Mesenchymal stem cell (in vitro differentiated cells and primary cell): ENCODE results near the gene C14orf132.

ENCODE experiments used
- DNase-seq: peaks from one replicate; pipeline ENCODE4 v3.0.0-alpha.2; 2013
- H2AFZ ChIP-seq: one replicate; pipeline ENCODE4 v1.6.1; 2013; ENCODE audit warnings: low read depth, mild to moderate bottlenecking, control low read depth, inconsistent platforms, low read length, moderate library complexity
- H2AK5ac ChIP-seq: 2 replicates; pipeline ENCODE4 v1.6.1; 2013; ENCODE audit warnings: low read length, moderate library complexity, mild to moderate bottlenecking, inconsistent platforms; ENCODE audit not compliant: severe bottlenecking
- H2BK120ac ChIP-seq: one replicate; pipeline ENCODE4 v1.6.1; 2013; ENCODE audit warnings: low read depth, mild to moderate bottlenecking, inconsistent platforms, low read length, moderate library complexity
- H2BK12ac ChIP-seq, 2 experiments: one replicate each; pipeline ENCODE4 v1.6.1; 2013; ENCODE audit warnings: inconsistent platforms in 2 of 2, low read length in 2 of 2, mild to moderate bottlenecking in 2 of 2, moderate library complexity in 2 of 2, control low read depth in 1 of 2
- H2BK15ac ChIP-seq: one replicate; pipeline ENCODE4 v1.6.1; 2013; ENCODE audit warnings: mild to moderate bottlenecking, low read depth, inconsistent platforms; ENCODE audit not compliant: poor library complexity, severe bottlenecking
- H2BK5ac ChIP-seq: 2 replicates; pipeline ENCODE4 v1.6.1; 2013; ENCODE audit warnings: low read depth, mild to moderate bottlenecking, low read length, control low read depth, inconsistent platforms; ENCODE audit not compliant: poor library complexity, severe bottlenecking
- H3K14ac ChIP-seq, 2 experiments: one replicate each; pipeline ENCODE4 v1.6.1; 2013; ENCODE audit warnings: inconsistent platforms in 2 of 2, low read length in 2 of 2, control low read depth in 1 of 2, mild to moderate bottlenecking in 1 of 2, moderate library complexity in 1 of 2
- H3K18ac ChIP-seq, 2 experiments: one replicate each; pipeline ENCODE4 v1.6.1; 2013; ENCODE audit warnings: inconsistent platforms in 2 of 2, low read length in 2 of 2, control low read depth in 1 of 2, low read depth in 1 of 2, mild to moderate bottlenecking in 1 of 2
- H3K23ac ChIP-seq, 2 experiments: one replicate each; pipeline ENCODE4 v1.6.1; 2013; ENCODE audit warnings: inconsistent platforms in 2 of 2, low read length in 2 of 2, mild to moderate bottlenecking in 2 of 2, moderate library complexity in 2 of 2, control low read depth in 1 of 2
- H3K27ac ChIP-seq: 2 replicates; pipeline ENCODE4 v1.5.1; 2013; ENCODE audit warnings: mild to moderate bottlenecking, moderate library complexity, low read length, control low read depth, inconsistent platforms; ENCODE audit not compliant: poor library complexity, severe bottlenecking
- H3K27me3 ChIP-seq, 2 experiments: 2 replicates each; pipeline versions ENCODE4 v1.6.1 to v1.7.0; 2013; ENCODE audit warnings: low read length in 2 of 2, mild to moderate bottlenecking in 2 of 2, moderate library complexity in 2 of 2, control low read depth in 1 of 2, inconsistent platforms in 1 of 2; ENCODE audit not compliant: control insufficient read depth in 1 of 2, insufficient read depth in 1 of 2
- H3K36me3 ChIP-seq, 2 experiments: 2 replicates each; pipeline versions ENCODE4 v1.6.1 to v1.7.0; 2013; ENCODE audit warnings: low read length in 2 of 2, control low read depth in 1 of 2, inconsistent platforms in 1 of 2, low read depth in 1 of 2, mild to moderate bottlenecking in 1 of 2; ENCODE audit not compliant: insufficient read depth in 2 of 2, control insufficient read depth in 1 of 2
- H3K4ac ChIP-seq, 2 experiments: one replicate each; pipeline ENCODE4 v1.6.1; 2013; ENCODE audit warnings: inconsistent platforms in 2 of 2, low read length in 2 of 2, mild to moderate bottlenecking in 2 of 2, moderate library complexity in 2 of 2, control low read depth in 1 of 2, low read depth in 1 of 2
- H3K4me1 ChIP-seq: 2 replicates; pipeline ENCODE4 v1.6.1; 2013; ENCODE audit warnings: low read depth, low read length, control low read depth; ENCODE audit not compliant: control insufficient read depth, insufficient read depth
- H3K4me2 ChIP-seq: 2 replicates; pipeline ENCODE4 v1.6.1; 2013; ENCODE audit warnings: low read length, mild to moderate bottlenecking, inconsistent platforms; ENCODE audit not compliant: poor library complexity, severe bottlenecking
- H3K4me3 ChIP-seq, 2 experiments: 2 replicates each; pipeline versions ENCODE4 v1.5.1 to v1.7.0; 2013; ENCODE audit warnings: low read length in 2 of 2, mild to moderate bottlenecking in 2 of 2, control low read depth in 1 of 2, low read depth in 1 of 2; ENCODE audit not compliant: insufficient read depth in 1 of 2
- H3K79me1 ChIP-seq: replicated peaks from 2 replicates; pipeline ENCODE4 v1.6.1; 2013; ENCODE audit warnings: mild to moderate bottlenecking, control low read depth, low read length, inconsistent platforms; ENCODE audit not compliant: poor library complexity, severe bottlenecking
- H3K9ac ChIP-seq: 2 replicates; pipeline ENCODE4 v1.7.0; 2013; ENCODE audit warnings: mild to moderate bottlenecking, low read length, moderate library complexity
- H3K9me3 ChIP-seq: 2 replicates; pipeline ENCODE4 v1.7.0; 2013; ENCODE audit warnings: mild to moderate bottlenecking, low read length; ENCODE audit not compliant: control insufficient read depth
- H4K8ac ChIP-seq: one replicate; pipeline ENCODE4 v1.6.1; 2013; ENCODE audit warnings: inconsistent platforms, mild to moderate bottlenecking, low read length, moderate library complexity
- H4K91ac ChIP-seq: one replicate; pipeline ENCODE4 v1.6.1; 2013; ENCODE audit warnings: mild to moderate bottlenecking, low read length, inconsistent platforms
- WGBS: methylation state at CpG from one replicate; pipeline ENCODE4 v1.1.7; 2013; ENCODE audit warnings: mixed read lengths; 5-methylcytosine and 5-hydroxymethylcytosine counted together

Gene C14orf132

DNA sequence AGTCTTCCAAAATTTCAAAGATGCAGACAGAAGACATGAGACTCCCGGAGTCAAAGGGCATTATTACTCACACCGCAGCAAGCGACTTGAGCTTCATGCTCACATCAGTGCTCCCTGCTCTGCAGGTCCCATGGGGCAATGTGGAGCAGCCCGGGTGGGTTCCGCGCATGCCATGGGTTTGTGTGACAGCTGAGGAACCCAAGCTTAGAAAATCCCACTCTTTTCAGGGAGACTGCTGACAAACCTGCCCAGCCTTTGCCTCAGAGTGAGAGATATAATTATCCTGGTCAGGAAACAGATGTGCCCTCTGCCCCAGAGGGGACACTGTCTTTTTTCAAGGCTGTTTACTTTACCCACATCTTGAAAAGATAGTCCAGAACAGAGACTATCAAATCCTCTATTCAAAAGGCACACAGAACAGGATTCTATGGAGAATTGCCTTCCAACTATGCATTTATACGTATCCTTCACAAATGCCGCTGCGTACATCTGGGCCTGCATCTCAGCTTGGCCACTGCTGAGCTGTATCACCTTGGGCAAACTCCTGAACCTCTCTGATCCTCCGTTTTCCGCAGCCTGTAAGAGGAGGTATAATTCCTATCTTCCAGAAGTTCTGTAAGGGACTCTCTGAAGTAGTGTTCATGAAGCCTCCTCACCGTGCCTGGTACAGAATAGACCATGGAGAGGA lies 16.0 kb downstream of the C14orf132 start:
- peaks cover 43% of the 10 kb centered on the region for H3K4me1 ChIP-seq
- DNase-seq: peak; percentile 71
- H3K18ac ChIP-seq: no peak overlapping the region
- H3K79me1 ChIP-seq: peaks cover 60% of the 10 kb centered on the region
- peak overlapping the region; percentile 79 for H3K9ac ChIP-seq
- 51% methylated on average over 12 of the region's 12 CpGs for WGBS
- peak overlapping the region; percentile 22 for H2BK120ac ChIP-seq
- H2BK15ac ChIP-seq: no peak overlapping the region
- no peak overlapping the region for H3K4ac ChIP-seq
- no peak overlapping the region for H3K23ac ChIP-seq
- no peak overlapping the region for H3K27ac ChIP-seq
- peaks cover 17 to 39% of the 10 kb centered on the region in 2 experiments for H3K36me3 ChIP-seq
- H3K27me3 ChIP-seq: no peaks in the 10 kb centered on the region
- H3K14ac ChIP-seq: no peak overlapping the region
- no peak overlapping the region for H2AK5ac ChIP-seq
- no peak overlapping the region for H2BK12ac ChIP-seq
- no peak overlapping the region for H3K4me3 ChIP-seq
- H4K91ac ChIP-seq: no peak overlapping the region
- no peak overlapping the region for H3K4me2 ChIP-seq
- H3K9me3 ChIP-seq: no peaks in the 10 kb centered on the region
- no peak overlapping the region for H2AFZ ChIP-seq
- no peak overlapping the region for H2BK5ac ChIP-seq
- no peak overlapping the region for H4K8ac ChIP-seq

- Histone ChIP-seq H3K27me3 (no peaks in the 10 kb centered on the region), H3K27ac (no peak overlapping the region), H3K9ac (no peak overlapping the region), H3K79me1 (peaks cover 64% of the 10 kb centered on the region), H3K4me3 (no peak overlapping the region), H2BK12ac (no peak overlapping the region), H3K14ac (no peak overlapping the region), H3K4ac (no peak overlapping the region), H2BK15ac (no peak overlapping the region), H2BK120ac (peak overlapping the region; percentile 22), H4K8ac (no peak overlapping the region), H3K18ac (no peak overlapping the region), H3K4me1 (peaks cover 46% of the 10 kb centered on the region), H4K91ac (no peak overlapping the region), H3K4me2 (no peak overlapping the region), H2AFZ (no peak overlapping the region), H2BK5ac (no peak overlapping the region), H2AK5ac (no peak overlapping the region), H3K23ac (no peak overlapping the region), H3K36me3 (peaks cover 24 to 39% of the 10 kb centered on the region in 2 experiments), H3K9me3 (no peaks in the 10 kb centered on the region)
- no peak for DNase-seq
- WGBS: 89% methylated on average over 10 of the region's 10 CpGs
These were observed 16.8 kb downstream of the C14orf132 start for GRCh38 chr14:96055753-96056508.

DNA sequence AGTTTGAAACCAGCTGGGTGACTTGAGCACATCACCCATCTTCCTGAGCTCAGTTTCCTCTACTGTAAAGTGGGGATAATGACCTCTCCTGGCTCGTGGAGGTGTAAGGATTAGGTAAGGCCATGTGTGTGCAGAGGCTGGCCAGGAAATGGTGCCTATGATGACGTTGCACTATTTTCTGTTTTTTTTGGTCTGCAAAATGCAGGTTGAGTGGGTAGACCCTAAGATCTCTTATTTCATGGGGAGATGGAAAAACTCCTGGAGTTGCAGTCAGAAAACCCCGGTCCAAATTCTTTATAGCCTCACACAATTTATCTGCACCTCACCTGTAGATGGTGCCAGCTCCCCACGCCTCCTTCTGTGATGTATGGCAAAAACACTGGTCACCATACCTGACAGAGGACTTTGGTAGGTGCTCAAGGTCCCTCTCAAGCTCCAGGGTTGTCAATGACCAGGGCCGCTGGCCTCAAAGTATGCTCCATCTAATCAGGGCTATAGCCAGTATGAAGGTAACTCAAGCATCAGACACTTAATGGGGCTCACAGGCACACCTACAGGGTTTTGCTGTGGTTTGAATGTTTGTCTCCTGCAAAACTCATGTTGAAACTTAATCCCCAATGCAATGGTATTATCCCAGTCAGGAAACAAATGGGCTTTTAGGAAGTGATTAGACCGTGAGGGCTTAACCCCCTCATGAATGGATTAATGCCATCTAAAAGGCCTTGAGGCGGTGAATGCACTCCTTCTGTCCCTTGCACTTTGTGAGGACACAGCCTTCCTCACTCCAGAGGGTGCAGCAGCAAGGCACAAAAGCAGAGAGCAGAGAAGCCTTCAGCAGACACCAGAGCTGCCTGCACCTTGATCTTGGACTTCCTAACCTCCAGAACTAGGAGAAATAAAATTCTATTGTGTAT lies 17.6 kb downstream of the C14orf132 start:
- Histone ChIP-seq H3K18ac (no peak overlapping the region), H4K91ac (no peak overlapping the region), H2AK5ac (no peak overlapping the region), H4K8ac (no peak overlapping the region), H2BK12ac (no peak overlapping the region), H3K36me3 (peaks cover 20 to 34% of the 10 kb centered on the region in 2 experiments), H3K23ac (no peak overlapping the region), H2AFZ (no peak overlapping the region), H3K79me1 (peaks cover 63% of the 10 kb centered on the region), H3K4me1 (peaks cover 46% of the 10 kb centered on the region), H3K4me3 (no peak overlapping the region), H2BK5ac (no peak overlapping the region), H3K4me2 (no peak overlapping the region), H3K27me3 (no peaks in the 10 kb centered on the region), H2BK120ac (no peak overlapping the region), H3K4ac (no peak overlapping the region), H3K27ac (no peak overlapping the region), H3K14ac (no peak overlapping the region), H3K9ac (no peak overlapping the region), H3K9me3 (no peaks in the 10 kb centered on the region), H2BK15ac (no peak overlapping the region)
- DNase-seq: no peak
- WGBS: 90% methylated on average over 7 of the region's 7 CpGs

DNA sequence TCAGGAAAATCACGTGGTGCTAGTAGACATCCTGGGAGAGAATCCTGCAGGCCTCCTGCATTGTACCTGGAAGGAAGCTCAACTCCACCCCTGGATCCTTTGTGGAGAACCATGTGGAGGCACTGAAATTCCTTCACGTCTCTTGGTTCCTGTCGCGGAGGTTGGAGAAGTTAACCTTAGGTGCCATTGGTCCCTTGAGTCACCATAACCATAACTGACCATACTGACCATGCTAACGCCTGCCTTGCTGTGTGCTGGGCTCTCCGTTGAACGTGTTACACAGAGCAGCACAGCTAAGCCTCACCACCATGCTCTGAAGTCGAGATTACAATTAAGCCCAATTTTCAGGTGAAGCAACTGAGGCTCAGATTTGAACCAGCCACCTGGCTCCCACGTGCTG lies 18.6 kb downstream of the C14orf132 start:
- Histone ChIP-seq H3K36me3 (peaks cover 23 to 32% of the 10 kb centered on the region in 2 experiments), H2AK5ac (no peak overlapping the region), H4K91ac (no peak overlapping the region), H4K8ac (no peak overlapping the region), H2BK5ac (no peak overlapping the region), H3K9me3 (no peaks in the 10 kb centered on the region), H2BK120ac (no peak overlapping the region), H2AFZ (no peak overlapping the region), H3K79me1 (peaks cover 61% of the 10 kb centered on the region), H3K4me3 (no peak overlapping the region), H3K27ac (no peak overlapping the region), H3K4me1 (peaks cover 39% of the 10 kb centered on the region), H2BK15ac (no peak overlapping the region), H3K4me2 (no peak overlapping the region), H3K14ac (no peak overlapping the region), H3K23ac (no peak overlapping the region), H2BK12ac (no peak overlapping the region), H3K18ac (no peak overlapping the region), H3K27me3 (no peaks in the 10 kb centered on the region), H3K4ac (no peak overlapping the region), H3K9ac (no peak overlapping the region)
- 91% methylated on average over 9 of the region's 9 CpGs for WGBS
- no peak for DNase-seq
